GM21367 (cell line): ENCODE data around the gene VPS36.
"Not testable (repeated sequence)": the region's sequence is repeated elsewhere in the genome, so short reads cannot be mapped to it uniquely, and the experiment has no call there.

ENCODE experiments used
- ATAC-seq: cut with Tn5 transposase; IDR thresholded peaks from one replicate; pipeline ENCODE4 v1.9.1; 2021; ENCODE audit not compliant: unreplicated experiment

Gene VPS36

DNA sequence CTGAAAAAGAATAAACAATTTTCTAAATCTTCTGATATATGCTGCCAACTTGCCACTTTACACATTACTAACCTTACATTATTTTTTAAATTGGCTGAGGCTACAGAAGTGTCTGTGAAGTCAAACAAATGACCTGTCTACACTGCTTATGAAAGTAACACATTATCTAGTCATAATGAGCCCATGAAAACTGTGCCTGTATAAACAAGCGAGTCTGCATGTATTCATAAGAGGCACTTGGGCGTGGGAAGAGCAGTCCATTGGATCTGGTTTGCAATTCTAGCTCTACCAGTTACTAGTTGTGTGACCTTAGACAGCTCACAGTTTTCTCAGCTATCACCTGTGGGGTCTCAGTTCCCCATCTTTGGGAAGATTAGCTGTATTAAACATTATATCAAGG is 3.1 kb downstream of the VPS36 start:
- no peak for ATAC-seq

DNA sequence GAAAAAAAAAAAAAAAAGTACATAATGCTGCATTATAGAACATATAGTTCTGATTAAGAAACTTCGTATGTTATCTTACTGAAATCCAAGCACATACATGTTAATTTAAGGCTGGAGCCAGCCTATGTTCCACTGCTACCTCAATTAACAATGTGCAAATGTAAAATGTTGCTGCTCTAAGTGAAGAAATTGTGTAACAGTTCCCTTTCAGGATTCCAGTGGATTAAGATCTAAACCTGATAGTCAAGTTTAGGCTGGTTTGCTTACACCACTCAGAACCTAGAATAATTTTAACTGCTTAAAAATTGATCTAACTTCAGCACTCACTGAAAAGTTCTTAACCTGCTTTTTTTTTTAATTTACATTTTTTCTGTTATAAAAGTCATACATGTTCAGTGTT is 4.2 kb downstream of the VPS36 start:
- no peak for ATAC-seq

DNA sequence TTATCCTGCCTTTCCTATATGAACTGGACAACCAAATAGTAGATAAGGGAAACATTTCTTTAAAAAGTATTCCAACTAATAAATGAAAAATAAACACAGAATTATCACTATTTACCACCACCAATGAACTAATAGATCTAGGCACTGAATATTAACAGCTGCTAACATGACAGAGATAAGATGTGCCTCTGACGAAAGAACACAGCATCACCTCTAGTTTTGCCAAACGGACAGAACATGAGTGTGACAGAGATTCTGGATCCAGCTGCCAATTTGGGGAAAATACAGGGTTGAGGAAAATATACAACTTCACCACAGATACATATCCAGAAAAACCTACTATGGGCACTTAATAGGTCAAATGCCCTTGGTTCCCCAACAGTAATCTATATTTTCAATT is 18.0 kb downstream of the VPS36 start:
- no peak for ATAC-seq

DNA sequence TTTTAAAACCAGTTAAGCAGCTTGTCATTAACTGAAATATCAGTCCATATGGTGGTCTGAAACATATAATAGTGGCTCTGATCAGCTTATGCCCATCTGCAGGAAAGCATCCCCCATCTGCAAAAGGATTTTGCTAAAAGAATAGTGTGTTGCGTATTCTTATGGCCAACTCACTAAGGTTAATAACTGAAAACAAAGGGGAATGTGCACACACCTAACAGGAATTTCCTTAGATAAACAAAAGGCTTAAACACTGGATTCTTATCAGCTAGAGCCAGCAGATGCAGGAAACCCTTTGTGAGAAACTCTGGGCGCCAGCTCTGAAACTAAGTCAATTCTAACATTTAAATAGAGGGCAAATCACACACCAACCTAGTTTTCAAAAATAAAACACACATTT is 22.1 kb downstream of the VPS36 start:
- ATAC-seq, result no peak

DNA sequence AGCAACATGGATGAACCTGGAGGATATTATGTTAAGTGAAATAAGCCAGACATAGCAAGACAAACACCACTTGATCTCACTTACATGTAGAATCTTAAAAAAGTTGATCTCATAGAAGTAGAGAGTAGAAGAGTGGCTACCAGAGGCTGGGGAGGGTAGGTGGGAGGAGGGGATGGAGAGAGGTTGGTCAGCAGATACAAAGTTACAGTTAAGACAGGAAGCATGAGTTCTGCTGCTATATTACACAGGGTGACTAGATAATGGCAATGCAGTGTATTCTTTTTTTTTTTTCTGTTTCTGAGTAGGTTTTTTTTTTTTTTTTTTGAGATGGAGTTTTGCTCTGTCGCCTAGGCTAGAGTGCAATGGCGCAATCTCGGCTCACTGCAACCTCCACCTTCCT is 29.2 kb downstream of the VPS36 start:
- ATAC-seq, result no peak

DNA sequence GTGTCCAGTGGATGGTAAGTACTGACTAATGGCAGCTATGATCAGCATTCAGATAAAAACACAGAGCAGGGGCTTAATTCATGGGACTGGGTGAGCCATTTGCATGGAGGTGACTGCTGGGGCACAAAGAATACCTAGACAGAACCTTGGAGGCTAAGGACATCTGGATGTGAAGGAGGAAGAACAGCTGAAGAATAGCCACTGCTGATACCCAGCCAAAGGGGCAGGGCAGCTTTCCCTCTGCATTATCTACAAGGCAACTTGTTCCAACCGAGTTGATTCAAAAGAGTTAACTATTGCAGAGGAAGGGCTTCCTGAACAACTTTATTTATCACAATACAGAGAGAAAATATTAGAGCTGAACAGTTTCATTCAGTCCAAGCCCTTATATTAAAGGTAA is 31.4 kb downstream of the VPS36 start:
- ATAC-seq, result no peak

DNA sequence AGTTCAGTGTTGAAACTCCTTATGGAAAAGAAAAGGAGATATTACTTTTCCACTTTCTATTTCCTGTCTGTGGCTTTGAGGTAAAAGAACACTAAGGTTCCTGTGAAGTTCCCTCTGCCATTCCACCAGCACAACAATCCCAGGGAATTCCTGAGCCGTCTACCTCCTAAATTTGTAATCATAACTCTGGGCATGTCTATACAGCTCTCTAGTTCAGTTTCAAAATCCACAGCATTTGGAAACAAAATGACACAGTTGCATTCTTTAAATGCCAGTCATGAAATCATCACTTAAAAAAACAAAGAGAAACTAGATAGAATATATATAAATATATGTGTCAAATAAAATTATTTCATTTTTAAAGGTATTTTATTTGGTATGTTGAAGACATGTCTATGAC is 35.5 kb downstream of the VPS36 start:
- ATAC-seq, result no peak

DNA sequence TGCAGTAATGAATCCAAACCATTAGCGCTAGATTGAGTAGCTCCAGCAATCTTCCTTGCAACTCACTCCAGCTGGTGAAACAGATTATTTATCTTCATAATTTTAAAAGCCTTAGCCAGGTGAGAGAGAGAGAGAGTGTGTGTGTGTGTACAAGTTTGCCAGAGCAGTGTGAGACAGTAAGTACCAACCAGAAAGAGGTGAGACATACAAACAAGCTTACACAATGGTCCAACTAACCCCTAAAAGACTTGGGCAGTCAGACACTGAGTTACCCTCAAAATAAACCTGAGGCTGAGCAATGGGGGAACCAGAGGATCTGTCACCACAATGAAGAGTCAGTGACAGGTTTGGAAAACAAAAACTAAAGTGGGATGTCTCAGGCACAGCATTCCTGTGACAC is 36.4 kb downstream of the VPS36 start:
- ATAC-seq, result no peak

DNA sequence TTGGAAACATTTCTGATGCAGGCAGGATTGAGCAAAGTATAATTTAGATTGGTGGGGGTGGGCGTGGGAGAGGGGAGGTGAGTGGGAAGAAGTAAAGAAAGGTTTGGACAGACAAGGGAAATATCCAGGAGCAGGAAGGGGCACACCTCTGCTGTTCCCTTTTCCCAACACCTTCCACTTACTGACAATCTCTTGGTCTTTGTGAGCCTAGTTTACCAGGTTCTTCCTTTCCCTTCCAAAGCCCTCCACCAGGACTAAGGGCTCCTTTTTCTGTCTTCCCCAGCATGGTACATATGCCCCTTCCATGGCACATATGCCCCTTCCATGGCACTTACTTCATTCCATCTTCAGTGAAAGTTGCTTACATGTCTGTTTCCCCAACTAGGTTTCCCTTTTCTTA is 38.3 kb downstream of the VPS36 start:
- no peak for ATAC-seq

DNA sequence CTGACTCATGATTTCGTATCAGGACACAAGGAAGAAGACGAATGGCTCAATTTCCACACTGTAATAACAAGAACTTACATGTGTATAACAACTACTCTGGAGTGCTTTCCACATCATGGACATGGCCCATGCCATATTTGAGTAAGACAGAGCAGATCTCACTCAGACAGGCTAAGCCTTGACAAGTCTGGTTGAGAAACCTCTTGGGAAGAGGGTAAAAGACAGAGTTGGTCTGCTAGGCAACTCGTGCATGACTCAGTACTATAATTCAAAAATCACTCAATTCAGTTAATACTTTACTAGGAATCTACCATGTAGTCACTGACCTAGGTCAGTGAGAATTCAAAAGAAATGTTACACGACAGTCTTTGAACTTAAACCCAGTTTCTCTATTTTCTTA is 38.8 kb downstream of the VPS36 start:
- ATAC-seq, result no peak

DNA sequence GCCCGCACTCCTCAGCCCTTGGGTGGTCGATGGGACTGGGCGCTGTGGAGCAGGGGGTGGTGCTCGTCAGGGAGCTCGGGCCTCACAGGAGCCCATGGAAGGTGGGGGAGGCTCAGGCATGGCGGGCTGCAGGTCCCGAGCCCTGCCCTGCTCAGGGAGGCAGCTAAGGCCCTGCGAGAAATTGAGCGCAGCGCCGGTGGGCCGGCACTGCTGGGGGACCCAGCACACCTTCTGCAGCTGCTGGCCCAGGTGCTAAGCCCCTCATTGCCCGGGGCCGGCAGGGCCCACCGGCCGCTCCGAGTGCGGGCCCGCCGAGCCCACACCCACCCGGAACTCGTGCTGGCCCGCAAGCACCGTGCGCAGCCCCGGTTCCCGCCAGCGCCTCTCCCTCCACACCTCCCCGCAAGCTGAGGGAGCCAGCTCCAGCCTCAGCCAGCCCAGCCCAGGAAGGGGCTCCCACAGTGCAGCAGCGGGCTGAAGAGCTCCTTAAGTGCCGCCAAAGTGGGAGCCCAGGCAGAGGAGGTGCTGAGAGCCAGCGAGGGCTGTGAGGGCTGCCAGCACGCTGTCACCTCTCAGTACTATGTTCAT is 42.3 kb downstream of the VPS36 start:
- not testable (repeated sequence) for ATAC-seq

DNA sequence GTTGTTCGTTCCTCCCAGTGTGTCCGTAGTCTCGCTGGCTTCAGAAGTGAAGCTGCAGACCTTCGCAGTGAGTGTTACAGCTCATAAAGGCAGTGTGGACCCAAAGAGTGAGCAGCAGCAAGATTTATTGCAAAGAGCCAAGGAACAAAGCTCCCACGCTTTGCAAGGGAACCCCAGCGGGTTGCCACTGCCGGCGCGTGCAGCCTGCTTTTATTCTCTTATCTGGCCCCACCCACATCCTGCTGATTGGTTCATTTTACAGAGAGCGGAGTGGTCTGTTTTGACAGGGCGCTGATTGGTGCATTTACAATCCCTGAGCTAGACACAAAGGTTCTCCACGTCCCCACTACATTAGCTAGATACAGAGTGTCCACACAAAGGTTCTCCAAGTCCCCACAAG is 43.0 kb downstream of the VPS36 start:
- not testable (repeated sequence) for ATAC-seq

DNA sequence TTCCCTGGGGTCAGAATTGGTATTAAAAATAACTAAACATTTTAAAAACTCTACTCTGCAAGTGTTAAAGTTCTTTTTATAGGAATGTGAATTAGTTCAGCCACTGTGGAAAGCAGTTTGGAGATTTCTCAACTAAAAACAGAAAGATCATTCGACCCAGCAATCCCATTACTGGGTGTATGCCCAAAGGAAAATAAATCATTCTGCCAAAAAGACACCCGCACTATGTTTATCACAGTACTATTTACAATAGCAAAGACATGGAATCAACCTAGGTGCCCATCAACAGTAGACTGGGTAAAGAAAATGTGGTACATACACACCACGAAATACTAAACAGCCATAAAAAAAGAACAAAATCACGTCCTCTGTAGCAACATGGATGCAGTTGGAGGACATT is 43.8 kb downstream of the VPS36 start:
- ATAC-seq, result no peak

DNA sequence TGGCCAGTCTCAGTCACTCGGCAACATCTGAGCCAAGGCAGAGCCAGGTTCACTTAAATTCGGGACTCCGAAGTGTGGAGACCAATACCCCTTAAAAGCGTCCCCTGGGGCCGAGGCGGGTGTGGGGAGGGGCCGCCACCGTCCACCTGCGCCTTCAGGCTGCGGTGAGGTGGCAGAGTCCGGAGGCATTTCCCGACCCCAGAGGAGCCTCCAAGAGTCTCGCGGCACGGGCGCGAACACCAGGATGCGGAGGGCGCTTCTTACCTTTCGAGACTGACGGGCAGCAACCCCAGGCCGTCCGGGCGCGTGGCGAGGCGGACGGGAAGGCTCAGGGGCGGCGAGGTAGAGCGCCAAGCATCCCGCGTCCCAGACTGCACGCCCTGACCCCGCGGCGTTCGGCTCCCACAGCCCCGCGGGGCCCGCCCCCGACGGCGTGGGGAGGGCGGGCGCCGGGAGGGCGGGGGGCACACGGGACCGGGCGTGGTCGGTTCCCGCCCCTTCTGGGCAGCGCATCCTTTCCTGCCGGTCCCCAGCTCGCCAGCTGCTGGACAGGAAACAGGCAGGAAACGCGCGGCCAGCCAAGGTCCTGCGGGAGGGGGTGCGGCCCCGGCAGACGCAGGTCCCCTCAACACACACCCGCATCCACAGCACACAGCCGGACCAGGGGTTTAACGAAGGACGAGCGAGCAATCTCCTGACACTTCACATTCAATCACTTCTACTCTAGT is 44.5 kb downstream of the VPS36 start, which contains the start of gene THSD1:
Gene THSD1 (minus strand): TSS at position 406 of the 728 bp plus-strand sequence. CDS start 3,572 bp downstream, outside the sequence.
- ATAC-seq, result peak; percentile 47

DNA sequence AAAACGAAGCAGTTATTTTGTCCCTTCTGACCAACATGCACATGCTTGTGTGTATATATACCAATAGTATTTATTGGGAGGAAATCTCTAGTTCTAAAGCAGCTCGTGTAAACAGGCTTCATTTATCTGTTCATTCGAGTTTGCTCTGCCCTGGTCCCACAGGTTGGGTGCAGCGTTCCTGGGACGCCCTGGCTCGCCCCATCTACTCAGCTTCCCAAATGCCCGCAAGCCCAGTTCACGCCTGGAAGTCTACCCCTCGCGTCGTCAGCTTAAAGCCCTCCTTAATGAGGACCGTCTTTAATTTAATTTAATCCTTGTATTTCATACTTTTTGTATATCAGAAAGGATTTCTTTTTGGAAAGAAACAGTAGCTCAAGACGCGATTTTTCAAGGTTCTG is 45.1 kb downstream of the VPS36 start:
- ATAC-seq, result no peak

DNA sequence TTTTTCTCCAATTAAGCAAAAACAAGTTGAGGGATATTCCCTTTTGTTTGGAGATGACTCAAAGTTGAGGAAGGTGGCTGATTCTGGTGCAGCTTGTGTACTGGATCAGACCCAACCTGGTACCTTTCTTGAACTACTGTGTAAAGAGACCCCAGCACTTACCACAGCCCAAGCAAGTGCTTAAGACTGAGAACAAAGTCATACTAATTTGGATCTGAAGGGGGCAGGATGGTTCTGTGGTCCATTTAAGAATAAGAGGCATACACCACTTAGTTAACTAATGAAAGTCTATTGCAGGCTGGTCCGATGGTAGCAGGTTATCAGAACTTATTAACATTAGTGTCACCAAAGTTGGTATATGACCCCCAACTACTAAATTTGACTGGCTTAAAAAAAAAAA is 50.7 kb downstream of the VPS36 start:
- ATAC-seq, result no peak

DNA sequence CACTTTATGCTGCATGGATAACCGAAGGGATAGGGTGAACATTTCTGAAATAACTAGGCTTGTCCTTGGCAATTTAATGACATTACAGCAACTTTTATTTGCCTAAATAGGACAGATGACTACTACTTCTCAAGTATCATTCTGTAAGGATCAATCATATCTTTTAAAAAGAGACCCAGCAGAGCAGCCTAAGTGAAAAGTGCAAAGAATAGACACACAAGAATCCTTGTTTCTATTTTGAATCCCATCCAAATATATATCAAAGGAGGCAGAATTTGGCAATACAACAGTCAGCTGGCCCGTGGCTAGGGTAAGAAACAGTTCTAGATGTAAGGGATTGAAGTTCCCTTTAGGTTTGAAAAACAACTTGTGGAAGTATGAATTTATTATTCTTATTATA is 51.4 kb downstream of the VPS36 start:
- ATAC-seq, result no peak

DNA sequence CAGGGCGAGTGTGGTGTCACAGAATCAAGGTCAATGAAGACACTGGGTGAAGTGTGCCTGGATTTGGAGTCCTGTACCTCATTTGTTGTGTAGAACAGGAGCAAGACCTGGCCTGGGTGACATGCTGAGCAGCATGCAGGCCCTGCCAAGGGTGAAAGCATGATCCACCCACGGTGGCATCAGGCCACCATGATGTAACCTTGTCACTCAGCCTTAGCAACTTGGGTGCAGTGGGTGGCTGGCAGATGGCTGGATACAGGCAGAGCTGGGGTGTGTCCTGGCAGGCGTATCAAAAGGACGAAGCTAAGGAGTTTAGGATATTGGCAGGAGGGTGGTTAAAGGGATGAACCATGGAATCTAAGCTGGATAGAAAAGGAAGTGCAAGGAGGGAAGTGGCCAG is 54.7 kb downstream of the VPS36 start:
- no peak for ATAC-seq

DNA sequence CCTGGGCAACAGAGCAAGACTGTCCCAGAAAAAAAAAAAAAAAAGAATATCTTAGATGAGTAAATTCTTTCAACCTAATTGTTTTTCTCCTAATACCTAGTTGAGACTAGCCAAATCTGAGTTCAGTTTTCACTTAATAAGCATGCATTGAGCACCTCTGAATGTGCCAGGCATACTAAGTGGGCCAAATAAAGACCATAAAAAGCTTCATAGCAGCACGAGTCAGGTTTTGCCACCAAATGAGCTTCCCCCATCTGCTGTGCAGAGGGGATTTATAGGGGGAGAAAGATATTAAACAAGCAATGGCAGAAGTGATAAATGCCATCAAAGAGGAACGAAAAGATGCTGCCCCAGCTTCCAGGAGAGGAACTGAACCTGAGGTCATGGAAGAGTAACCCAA is 55.8 kb downstream of the VPS36 start:
- ATAC-seq, result no peak

DNA sequence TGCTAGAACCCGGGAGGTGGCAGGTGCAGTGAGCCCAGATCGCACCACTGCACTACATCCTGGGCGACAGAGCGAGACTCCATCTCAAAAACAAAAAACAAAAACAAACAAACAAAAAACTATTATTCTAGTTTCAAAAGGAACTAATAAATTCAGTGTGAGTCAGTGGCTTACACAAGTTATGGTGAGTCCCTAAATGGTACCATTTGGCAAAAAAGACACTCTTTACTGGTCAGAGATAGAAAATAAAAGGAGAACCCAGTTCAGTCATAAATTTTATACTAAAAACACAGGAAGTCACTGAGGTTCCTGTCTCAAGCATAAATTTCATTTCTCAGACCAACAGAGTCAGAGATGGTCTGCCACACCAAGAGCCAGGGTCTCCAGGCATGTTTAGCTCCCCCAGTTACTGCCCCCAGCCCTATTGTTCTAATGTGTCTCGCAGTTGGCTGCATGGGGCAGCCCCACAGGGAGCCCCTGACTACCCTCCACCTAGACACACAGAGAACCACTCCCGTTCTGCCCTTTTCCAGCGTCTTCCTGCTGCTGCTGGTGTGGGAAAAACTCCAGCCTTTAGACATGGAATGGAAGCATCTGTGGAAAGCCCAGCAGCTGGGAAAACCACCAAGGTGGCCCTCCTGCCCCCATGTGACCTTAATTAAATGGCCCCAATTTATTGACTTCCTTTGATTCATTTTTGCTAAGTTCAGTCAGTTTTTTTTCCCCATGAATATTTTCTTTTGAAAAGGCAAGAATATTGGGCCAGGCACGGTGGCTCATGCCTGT is 56.7 kb downstream of the VPS36 start:
- ATAC-seq, result no peak

DNA sequence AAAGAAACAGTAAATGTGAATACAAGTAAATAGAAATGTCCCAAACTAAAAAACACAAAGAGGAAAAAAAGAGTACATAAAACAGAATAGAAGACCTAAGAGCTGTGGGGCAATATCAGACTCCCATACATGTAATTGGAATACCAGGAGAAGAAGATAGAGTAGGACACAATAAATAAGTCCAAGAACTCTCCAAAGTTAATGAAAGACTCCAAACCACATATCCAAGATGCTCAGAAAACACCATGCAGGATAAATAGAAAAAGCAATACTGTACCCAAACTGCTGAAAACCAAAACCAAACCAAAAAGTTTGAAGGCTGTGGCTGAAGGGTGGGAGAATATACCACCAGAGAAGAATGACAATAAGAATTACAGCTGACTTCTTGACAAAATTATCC is 62.7 kb downstream of the VPS36 start:
- ATAC-seq, result no peak

DNA sequence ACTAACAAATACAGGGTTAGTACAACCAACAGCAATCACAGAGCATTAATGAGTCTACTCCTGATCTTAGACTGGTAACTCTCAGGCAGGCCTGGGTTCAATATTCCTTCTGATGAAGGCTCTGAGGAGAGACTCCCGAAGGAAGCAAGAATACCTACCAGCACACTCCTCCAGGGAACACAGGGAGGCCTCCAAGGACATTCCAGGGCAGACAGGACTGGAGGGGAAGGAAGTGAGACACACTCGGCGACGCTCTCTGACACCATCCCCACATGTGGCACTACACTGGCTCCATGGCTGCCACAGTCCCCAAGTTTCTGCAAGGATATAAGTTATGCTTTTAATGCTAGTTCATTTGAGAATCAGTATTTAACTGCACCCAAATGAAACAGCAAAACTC is 64.6 kb downstream of the VPS36 start:
- ATAC-seq, result no peak
